ENCODE results near the gene DEDD. TPM values are rescaled to one million over a fixed set of nuclear protein-coding genes. Genes with fewer than 3 reads are reported as not detected.
A peak's percentile ranks its signal among the peaks of the same experiment; 100 is the strongest.

The DEDD gene
- total and polyA plus RNA-seq, 2 of the 13 experiments (the other 11 are each of a cell fraction or from before 2014, with no cell fraction given): 12.6 to 27.8 TPM

DNA sequence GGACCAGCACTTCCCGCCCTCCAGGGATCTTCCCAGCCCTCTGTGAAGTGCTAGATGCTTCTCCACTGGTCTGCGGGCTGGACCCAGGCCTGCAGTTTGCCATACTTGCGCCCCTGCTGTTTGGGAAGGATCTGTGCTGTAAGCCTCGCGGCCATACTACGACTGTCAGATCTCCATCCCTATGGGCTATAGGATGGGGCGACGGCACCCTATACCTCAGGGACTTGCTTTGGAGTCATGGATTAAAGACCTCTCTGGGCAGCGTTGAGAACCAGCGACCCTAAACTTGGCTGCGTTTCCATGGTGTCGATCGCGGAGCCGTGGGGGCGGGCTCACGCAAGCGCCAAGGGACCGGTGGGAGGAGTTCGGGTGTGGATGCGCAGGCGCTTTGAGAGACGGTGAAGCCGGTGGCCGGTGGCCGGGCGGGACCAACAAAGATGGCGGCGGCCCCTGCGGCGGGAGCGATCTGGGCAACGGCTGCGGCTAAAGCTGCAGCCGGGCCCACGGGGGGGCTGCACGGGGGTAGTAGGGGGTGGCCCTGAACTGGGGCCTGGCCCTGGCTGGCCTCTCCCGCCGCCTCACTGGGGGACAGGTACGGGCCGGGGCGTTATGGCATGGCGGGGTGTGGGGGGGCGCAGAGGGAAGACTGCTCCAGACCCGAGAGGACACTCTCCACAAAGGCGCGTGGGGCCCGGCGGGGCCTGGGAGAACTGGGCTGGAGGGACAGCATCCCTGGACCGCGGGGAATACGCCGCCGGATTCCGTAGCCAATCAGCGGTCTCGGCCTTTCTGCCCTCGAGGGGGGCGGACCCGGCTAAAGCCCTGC is 26.8 kb upstream of the DEDD start, which contains the start of gene USP21 (continued):
- TF ChIP-seq, protein P1, sequence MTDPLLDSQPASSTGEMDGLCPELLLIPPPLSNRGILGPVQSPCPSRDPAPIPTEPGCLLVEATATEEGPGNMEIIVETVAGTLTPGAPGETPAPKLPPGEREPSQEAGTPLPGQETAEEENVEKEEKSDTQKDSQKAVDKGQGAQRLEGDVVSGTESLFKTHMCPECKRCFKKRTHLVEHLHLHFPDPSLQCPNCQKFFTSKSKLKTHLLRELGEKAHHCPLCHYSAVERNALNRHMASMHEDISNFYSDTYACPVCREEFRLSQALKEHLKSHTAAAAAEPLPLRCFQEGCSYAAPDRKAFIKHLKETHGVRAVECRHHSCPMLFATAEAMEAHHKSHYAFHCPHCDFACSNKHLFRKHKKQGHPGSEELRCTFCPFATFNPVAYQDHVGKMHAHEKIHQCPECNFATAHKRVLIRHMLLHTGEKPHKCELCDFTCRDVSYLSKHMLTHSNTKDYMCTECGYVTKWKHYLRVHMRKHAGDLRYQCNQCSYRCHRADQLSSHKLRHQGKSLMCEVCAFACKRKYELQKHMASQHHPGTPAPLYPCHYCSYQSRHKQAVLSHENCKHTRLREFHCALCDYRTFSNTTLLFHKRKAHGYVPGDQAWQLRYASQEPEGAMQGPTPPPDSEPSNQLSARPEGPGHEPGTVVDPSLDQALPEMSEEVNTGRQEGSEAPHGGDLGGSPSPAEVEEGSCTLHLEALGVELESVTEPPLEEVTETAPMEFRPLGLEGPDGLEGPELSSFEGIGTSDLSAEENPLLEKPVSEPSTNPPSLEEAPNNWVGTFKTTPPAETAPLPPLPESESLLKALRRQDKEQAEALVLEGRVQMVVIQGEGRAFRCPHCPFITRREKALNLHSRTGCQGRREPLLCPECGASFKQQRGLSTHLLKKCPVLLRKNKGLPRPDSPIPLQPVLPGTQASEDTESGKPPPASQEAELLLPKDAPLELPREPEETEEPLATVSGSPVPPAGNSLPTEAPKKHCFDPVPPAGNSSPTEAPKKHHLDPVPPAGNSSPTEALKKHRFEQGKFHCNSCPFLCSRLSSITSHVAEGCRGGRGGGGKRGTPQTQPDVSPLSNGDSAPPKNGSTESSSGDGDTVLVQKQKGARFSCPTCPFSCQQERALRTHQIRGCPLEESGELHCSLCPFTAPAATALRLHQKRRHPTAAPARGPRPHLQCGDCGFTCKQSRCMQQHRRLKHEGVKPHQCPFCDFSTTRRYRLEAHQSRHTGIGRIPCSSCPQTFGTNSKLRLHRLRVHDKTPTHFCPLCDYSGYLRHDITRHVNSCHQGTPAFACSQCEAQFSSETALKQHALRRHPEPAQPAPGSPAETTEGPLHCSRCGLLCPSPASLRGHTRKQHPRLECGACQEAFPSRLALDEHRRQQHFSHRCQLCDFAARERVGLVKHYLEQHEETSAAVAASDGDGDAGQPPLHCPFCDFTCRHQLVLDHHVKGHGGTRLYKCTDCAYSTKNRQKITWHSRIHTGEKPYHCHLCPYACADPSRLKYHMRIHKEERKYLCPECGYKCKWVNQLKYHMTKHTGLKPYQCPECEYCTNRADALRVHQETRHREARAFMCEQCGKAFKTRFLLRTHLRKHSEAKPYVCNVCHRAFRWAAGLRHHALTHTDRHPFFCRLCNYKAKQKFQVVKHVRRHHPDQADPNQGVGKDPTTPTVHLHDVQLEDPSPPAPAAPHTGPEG (CRISPR knock-in tag; IDR thresholded peaks at IDR 0.05): no peak
- TF ChIP-seq, protein P2, sequence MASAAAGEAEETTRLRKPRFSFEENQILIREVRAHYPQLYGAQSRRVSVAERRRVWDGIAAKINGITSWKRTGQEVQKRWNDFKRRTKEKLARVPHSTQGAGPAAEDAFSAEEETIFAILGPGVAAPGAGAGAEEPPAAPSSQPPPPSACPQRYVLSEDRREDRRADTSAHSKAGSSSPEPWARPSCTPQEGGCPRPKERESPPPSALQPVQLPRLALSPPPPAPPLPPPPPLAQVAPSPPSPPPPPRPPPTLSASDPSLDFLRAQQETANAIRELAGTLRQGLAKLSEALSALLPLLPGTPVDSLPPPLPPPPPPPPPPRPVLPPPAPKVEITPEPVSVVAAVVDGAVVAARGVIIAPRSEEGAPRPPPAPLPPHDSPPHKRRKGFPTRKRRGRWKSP (CRISPR knock-in tag; IDR thresholded peaks at IDR 0.05): no peak
- TF ChIP-seq, protein P3, sequence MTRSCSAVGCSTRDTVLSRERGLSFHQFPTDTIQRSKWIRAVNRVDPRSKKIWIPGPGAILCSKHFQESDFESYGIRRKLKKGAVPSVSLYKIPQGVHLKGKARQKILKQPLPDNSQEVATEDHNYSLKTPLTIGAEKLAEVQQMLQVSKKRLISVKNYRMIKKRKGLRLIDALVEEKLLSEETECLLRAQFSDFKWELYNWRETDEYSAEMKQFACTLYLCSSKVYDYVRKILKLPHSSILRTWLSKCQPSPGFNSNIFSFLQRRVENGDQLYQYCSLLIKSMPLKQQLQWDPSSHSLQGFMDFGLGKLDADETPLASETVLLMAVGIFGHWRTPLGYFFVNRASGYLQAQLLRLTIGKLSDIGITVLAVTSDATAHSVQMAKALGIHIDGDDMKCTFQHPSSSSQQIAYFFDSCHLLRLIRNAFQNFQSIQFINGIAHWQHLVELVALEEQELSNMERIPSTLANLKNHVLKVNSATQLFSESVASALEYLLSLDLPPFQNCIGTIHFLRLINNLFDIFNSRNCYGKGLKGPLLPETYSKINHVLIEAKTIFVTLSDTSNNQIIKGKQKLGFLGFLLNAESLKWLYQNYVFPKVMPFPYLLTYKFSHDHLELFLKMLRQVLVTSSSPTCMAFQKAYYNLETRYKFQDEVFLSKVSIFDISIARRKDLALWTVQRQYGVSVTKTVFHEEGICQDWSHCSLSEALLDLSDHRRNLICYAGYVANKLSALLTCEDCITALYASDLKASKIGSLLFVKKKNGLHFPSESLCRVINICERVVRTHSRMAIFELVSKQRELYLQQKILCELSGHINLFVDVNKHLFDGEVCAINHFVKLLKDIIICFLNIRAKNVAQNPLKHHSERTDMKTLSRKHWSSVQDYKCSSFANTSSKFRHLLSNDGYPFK (CRISPR knock-in tag; IDR thresholded peaks at IDR 0.05; ENCODE audit: borderline replicate concordance): peak; percentile 100
- TF ChIP-seq CBFB (CRISPR knock-in tag; IDR thresholded peaks at IDR 0.05) (no peak), CBX1 (IDR thresholded peaks at IDR 0.05; ENCODE audit: low read depth) (no peak), FOXC1 (CRISPR knock-in tag; IDR thresholded peaks at IDR 0.05; ENCODE audit: borderline replicate concordance) (no peak), GLMP (CRISPR knock-in tag; IDR thresholded peaks at IDR 0.05; ENCODE audit: borderline replicate concordance) (no peak), FOSL1 (CRISPR knock-in tag; IDR thresholded peaks at IDR 0.05; ENCODE audit: borderline replicate concordance) (no peak), SIN3A (IDR thresholded peaks at IDR 0.05; ENCODE audit: borderline replicate concordance, low read depth, low read length) (peak; percentile 55; the same call in 1 of the 2 replicates), CEBPG (CRISPR knock-in tag; IDR thresholded peaks at IDR 0.05) (no peak), SP1 (IDR thresholded peaks at IDR 0.05) (no peak), SP1 (CRISPR knock-in tag; IDR thresholded peaks at IDR 0.05) (peak; percentile 75), ZNF563 (CRISPR knock-in tag; IDR thresholded peaks at IDR 0.05) (peak; percentile 77; the same call in 1 of the 2 replicates), HNF4A (CRISPR knock-in tag; IDR thresholded peaks at IDR 0.05) (no peak)
- TF ChIP-seq, protein P4, sequence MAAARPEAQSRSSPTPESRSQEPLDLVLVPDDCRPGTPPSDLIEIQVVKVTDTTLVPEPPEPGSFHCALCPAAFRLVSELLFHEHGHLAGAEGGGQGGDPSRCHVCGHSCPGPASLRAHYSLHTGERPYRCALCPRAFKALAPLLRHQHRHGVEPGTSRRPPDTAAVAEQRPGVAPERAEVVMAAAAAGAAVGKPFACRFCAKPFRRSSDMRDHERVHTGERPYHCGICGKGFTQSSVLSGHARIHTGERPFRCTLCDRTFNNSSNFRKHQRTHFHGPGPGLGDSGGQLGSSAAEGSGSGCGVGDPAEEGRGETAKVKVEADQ (CRISPR knock-in tag; IDR thresholded peaks at IDR 0.05; ENCODE audit: borderline replicate concordance): no peak
- TF ChIP-seq, protein P5, sequence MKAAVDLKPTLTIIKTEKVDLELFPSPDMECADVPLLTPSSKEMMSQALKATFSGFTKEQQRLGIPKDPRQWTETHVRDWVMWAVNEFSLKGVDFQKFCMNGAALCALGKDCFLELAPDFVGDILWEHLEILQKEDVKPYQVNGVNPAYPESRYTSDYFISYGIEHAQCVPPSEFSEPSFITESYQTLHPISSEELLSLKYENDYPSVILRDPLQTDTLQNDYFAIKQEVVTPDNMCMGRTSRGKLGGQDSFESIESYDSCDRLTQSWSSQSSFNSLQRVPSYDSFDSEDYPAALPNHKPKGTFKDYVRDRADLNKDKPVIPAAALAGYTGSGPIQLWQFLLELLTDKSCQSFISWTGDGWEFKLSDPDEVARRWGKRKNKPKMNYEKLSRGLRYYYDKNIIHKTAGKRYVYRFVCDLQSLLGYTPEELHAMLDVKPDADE (CRISPR knock-in tag; IDR thresholded peaks at IDR 0.05): no peak

Data from HepG2 (cell line).